HG02938 (cell line): ENCODE data around the gene BCL2A1.
A peak's percentile ranks its signal among the peaks of the same experiment; 100 is the strongest.
"Not testable (repeated sequence)": the region's sequence is repeated elsewhere in the genome, so short reads cannot be mapped to it uniquely, and the experiment has no call there.

Source experiments
- ATAC-seq: cut with Tn5 transposase; IDR thresholded peaks from one replicate; pipeline ENCODE4 v1.9.1; 2021; ENCODE audit warnings: mild to moderate bottlenecking, moderate library complexity; ENCODE audit not compliant: unreplicated experiment

Gene BCL2A1

DNA sequence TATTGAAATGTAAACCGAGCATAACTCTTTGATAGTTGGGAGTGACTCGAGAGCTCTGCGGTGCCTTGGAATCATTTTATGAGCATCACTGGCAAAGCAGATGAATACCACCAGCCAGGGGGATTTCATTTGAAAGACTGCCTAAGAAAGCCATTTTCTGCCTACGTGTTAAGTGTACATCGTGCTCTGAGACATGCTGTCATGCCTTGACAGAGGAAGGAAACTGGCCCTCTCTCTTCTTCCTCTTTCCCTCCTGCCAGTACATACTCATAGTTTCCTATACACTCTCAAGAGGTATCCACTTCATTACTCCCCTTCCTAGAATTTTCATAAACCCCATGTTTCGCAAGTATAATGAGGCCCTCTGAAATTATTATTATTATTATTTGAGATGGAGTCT is 8.8 kb downstream of the BCL2A1 start:
- no peak for ATAC-seq

- no peak for ATAC-seq
These were observed 10.3 kb downstream of the BCL2A1 start for GRCh38 chr15:79960502-79961212.

DNA sequence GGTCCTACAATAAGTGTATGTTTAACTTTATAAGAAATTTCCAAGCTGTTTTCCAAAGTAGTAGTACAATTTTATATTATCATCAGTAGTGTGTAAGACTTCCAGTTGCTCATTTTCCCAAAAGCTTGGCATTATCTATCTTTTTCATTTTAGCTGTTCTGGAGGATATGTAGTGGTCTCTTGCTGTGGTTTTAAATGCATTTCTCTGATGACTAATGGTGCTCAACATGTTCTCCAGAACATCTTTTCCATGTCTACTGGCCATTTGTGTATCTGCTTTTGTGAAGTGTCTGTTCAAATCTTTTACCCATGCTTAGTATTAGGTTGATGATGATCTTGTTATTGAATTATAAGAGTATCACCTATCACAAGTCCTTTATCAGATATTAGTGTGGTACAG is 13.3 kb downstream of the BCL2A1 start:
- ATAC-seq = no peak

DNA sequence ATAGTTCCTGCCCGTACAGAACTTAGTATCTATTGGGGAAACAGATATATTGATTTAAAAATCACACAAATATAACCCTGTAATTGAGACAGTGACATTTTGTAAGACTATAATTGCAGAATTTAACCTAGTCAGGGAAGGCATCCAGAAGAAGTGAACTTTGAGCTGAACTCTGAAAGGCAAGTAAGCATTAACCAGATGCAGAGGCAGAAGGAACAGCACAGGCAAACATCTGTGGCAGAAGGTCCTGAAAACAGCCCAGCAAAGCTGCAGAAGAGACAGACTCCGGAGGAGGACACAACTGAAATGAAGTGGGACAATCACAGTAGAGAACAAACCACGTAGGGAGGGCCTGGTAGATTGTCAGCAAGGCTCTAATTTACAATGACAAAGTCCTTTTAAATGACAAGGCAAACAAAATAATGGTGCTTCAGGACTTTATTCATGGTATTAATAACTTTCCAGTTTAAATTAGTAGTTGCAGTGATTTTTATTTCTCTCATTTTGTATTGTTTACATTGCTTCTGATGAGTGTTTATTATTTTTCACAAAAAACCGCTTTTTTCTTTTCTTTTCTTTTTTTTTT is 14.5 kb downstream of the BCL2A1 start:
- no peak for ATAC-seq

GRCh38 chr15:79954661-79955060 is 16.3 kb downstream of the BCL2A1 start:
- no peak for ATAC-seq

GRCh38 chr15:79953951-79954444 is 17.0 kb downstream of the BCL2A1 start:
- ATAC-seq = no peak

- ATAC-seq = no peak
These were observed 18.7 kb downstream of the BCL2A1 start for GRCh38 chr15:79952329-79952728.

- ATAC-seq = no peak
These were observed 20.7 kb downstream of the BCL2A1 start for GRCh38 chr15:79950247-79950646.

- no peak for ATAC-seq
These were observed 22.2 kb downstream of the BCL2A1 start for GRCh38 chr15:79948761-79949160.

- ATAC-seq = no peak
These were observed 22.8 kb downstream of the BCL2A1 start for GRCh38 chr15:79948095-79948695.

- no peak for ATAC-seq
These were observed 24.0 kb downstream of the BCL2A1 start for GRCh38 chr15:79947009-79947408.

DNA sequence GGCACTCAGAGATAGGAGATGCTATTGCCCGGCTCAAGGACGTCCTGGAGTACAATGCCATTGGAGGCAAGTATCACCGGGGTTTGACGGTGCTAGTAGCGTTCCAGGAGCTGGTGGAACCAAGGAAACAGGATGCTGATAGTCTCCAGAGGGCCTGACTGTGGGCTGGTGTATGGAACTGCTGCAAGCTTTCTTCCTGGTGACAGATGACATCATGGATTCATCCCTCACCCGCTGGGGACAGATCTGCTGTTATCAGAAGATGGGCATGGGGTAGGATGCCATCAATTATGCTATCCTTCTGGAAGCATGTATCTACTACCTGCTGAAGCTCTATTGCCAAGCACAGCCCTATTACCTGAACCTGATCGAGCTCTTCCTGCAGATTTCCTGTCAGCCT is 26.4 kb downstream of the BCL2A1 start:
- no peak for ATAC-seq

GRCh38 chr15:79943820-79944219 is 27.2 kb downstream of the BCL2A1 start:
- peak; percentile 92 for ATAC-seq

DNA sequence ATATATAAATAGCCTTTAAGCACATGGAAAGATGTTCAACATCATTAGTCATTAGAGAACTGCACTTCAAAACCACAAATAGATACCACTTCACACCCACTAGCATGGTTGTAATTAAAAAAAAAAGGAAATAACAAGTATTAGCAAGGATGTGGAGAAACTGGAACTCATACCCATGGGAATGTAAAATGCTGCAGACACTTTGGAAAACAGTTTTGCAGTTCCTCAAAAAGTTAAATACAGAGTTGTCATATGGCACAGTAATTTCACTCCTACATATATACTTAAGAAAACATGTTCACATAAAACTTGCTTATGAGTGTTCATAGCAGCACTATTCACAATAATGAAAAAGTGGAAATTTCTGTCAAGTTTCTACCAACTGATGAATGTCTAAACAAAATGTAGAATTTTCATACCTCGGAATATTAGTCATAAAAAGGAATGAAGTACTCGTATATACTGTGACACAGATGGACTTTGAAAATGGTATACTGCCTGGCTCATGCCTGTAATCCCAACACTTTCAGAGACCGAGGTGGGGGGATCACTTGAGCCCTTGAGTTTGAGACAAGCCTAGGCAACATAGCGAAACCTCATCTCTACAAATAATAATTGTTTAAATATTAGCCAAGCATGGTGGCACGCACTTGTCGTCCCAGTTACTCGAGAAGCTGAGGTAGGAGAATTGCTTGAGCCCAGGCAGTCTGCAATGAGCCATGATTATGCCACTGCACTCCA is 28.1 kb downstream of the BCL2A1 start:
- ATAC-seq = no peak

DNA sequence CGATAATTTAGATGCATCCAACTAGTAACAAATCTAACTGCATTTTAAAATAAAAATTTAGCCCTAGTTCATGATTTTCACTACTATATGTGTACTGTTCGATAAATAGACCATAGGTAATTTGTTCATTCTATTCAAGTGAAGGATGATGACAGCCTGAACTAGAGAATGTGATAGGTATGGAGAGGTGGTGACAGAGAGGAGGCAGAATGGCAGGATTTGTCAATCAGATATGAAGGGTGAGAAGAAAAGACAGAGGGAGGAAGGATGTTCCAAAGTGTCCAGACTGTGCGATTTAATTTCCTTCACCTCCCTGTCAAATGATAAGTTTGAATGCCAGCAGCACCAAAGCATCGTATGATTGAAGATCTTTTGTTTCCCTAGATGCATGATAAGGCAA is 31.6 kb downstream of the BCL2A1 start:
- ATAC-seq = no peak

DNA sequence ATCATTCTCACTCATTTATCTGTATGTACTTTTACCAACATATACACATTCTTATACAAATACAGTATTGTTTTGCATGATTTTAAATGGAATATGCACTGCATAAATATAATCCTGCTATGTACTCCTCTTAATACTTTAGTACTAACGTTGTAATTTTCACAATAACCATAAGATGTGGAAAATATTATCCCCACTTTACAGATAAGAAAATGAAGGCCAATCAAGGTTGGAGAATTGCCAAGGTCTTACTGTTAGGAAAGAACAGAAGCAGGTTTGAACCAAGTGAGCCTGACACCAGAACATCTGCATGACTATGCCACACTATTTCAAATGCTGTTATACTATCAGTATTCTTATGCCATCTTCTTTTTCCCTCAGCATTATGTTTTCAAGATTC is 32.9 kb downstream of the BCL2A1 start:
- no peak for ATAC-seq

DNA sequence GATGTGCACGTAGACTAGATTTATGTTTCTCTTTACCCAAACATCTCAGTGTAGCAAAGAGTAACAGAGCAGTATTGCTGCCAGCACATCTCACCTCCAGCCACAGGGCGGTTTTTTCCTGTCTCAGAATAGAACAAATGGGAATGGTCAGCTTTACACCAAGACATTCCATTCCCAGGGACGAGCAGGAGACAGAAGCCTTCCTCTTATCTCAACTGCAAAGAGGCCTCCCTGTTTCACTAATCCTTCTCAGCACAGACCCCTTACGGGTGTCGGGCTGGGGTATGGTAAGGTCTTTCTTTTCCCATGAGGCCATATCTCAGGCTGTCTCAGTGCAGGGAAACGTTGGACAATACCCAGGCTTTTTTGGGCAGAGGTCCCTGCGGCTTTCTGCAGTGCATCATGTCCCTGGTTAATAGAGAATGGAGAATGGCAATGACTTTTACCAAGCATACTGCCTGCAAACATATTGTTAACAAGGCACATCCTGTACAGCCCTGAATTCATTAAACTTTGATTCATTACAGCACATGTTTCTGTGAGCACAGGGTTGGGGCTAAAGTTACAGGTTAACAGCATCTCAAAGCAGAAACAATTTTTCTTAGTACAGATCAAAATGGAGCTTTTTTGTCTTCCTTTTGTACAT is 35.3 kb downstream of the BCL2A1 start:
- not testable (repeated sequence) for ATAC-seq

DNA sequence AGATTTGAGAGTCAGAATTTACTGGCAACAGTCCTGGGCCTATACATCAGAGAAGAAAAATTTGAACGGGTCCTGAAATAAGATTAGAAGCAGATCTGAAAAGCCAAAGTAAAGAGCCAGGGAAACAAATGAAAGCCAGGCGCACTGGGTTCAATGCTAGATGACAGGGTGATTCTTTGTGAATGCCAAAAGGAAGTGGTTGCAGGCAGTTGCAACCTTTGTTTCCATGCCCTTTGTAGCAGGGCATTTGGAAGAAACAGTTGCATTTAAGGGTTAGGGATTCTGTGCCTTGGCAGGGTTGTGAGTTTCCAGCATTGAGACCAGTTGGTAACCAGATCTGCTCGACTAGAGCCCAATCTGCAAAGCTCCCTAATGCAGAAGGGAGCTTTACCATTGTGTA is 37.8 kb downstream of the BCL2A1 start:
- no peak for ATAC-seq

GRCh38 chr15:79932447-79932846 is 38.5 kb downstream of the BCL2A1 start:
- no peak for ATAC-seq

GRCh38 chr15:79930516-79930915 is 40.5 kb downstream of the BCL2A1 start:
- ATAC-seq = no peak

DNA sequence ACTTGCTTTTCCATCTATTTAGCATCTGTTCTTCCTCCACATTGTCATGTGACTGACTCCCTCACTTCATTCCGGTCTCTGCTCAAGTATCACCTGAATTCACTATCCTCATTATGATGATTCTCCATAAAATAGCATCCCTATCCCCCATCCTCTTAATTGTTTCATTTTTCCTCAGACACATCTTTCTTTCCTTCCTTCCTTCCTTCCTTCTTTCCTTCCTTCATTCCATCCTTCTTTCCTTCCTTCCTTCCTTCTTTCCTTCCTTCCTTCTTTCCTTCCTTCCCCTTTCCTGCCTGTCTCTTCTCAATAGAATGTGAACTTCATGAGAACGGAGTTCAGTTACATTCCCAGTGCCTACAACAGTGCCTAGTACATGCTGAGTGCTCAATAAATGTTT is 41.6 kb downstream of the BCL2A1 start:
- no peak for ATAC-seq
